BJ (cell line): ENCODE results near the gene KREMEN1. TPM values are rescaled to one million over a fixed set of nuclear protein-coding genes. Genes with fewer than 3 reads are reported as not detected.

ENCODE experiments used
- CTCF ChIA-PET: fragments of 350-600 bp; formaldehyde crosslinking; extraction: SDS; loops from one replicate; lab custom pipeline; 2021; ENCODE audit warnings: antibody characterized with exemption, inconsistent platforms; lab: Yijun Ruan, JAX
- POLR2A ChIA-PET: fragments of 300-600 bp; sonication (Branson Sonifier 250); formaldehyde crosslinking; extraction: SDS; loops from one replicate; lab custom pipeline; 2021; ENCODE audit warnings: antibody characterized with exemption; lab: Charles Lee
- DNase-seq: peaks from one replicate; pipeline ENCODE4 v3.0.0-alpha.2; 2011; ENCODE audit warnings: low read depth
- H3K27me3 ChIP-seq: 2 replicates; pipeline ENCODE4 v1.6.0; 2011; ENCODE audit warnings: low read length; ENCODE audit not compliant: control insufficient read depth, insufficient read depth
- H3K36me3 ChIP-seq: 2 replicates; pipeline ENCODE4 v1.5.1; 2011; ENCODE audit warnings: low read length; ENCODE audit not compliant: control insufficient read depth, insufficient read depth
- H3K4me3 ChIP-seq: 2 replicates; pipeline ENCODE4 v1.5.1; 2011; ENCODE audit warnings: low read depth, mild to moderate bottlenecking, control low read depth, low read length
- CTCF ChIP-seq: IDR thresholded peaks from 2 replicates; pipeline ENCODE4 v1.5.1; 2011; ENCODE audit warnings: low read depth, mild to moderate bottlenecking, control low read depth, inconsistent platforms, low read length, moderate library complexity; ENCODE audit not compliant: insufficient read depth
- polyA plus RNA-seq: library from polyadenylated mRNA; depleted of rRNA; stranded (reverse); fragments of >200 nt; gene quantifications from 2 replicates; pipeline ENCODE4 v1.2.3, GENCODE V29; 2011

KREMEN1 gene
- polyA plus RNA-seq, 1 experiment, result 2.1 TPM

GRCh38 chr22:29148826-29149225 lies 76.0 kb downstream of the KREMEN1 start:
- DNase-seq, result no peak
- H3K27me3 ChIP-seq, result peaks cover 5% of the 10 kb centered on the region; the same call in 1 of the 2 replicates
- H3K36me3 ChIP-seq, result no peaks in the 10 kb centered on the region; the same call in 1 of the 2 replicates
- no peak for TF ChIP-seq CTCF
- no peak overlapping the region for H3K4me3 ChIP-seq
- ChIA-PET CTCF (interaction anchor here (0.7 kb wide), 1 partner anchor 542 kb away, joined by 4 read pairs; no protein-coding TSS in a partner anchor), POLR2A (no interaction called here)

- ChIA-PET CTCF (interaction anchor here (0.7 to 1.2 kb wide), 5 partner anchors 10 to 109 kb away, joined by 3 to 4 read pairs (median 3); no protein-coding TSS in a partner anchor), POLR2A (no interaction called here)
- Histone ChIP-seq H3K36me3 (no peaks in the 10 kb centered on the region), H3K4me3 (no peak overlapping the region), H3K27me3 (peaks cover 5% of the 10 kb centered on the region; the same call in 1 of the 2 replicates)
- no peak for TF ChIP-seq CTCF
- no peak for DNase-seq
Observed at GRCh38 chr22:29149841-29150555, 77.2 kb downstream of the KREMEN1 start.

GRCh38 chr22:29150701-29151100 lies 77.9 kb downstream of the KREMEN1 start:
- H3K4me3 ChIP-seq, result no peak overlapping the region
- DNase-seq, result no peak
- no peaks in the 10 kb centered on the region for H3K36me3 ChIP-seq
- CTCF ChIA-PET, result interaction anchor here (0.9 to 1.2 kb wide), 4 partner anchors 10 to 97 kb away, joined by 3 to 4 read pairs (median 3); no protein-coding TSS in a partner anchor
- TF ChIP-seq CTCF, result no peak
- POLR2A ChIA-PET, result no interaction called here
- H3K27me3 ChIP-seq, result peaks cover 5% of the 10 kb centered on the region; the same call in 1 of the 2 replicates

- H3K27me3 ChIP-seq, result peaks cover 5% of the 10 kb centered on the region; the same call in 1 of the 2 replicates
- DNase-seq, result no peak
- H3K36me3 ChIP-seq, result no peaks in the 10 kb centered on the region
- TF ChIP-seq CTCF, result no peak
- H3K4me3 ChIP-seq, result no peak overlapping the region
- POLR2A ChIA-PET, result no interaction called here
- CTCF ChIA-PET, result interaction anchor here (1.2 to 1.8 kb wide), 2 partner anchors 94 to 98 kb away, joined by 3 to 7 read pairs; no protein-coding TSS in a partner anchor
Observed at GRCh38 chr22:29151316-29151715, 78.5 kb downstream of the KREMEN1 start.
